Measurements from ENCODE around the gene LY86.

LY86 gene

DNA sequence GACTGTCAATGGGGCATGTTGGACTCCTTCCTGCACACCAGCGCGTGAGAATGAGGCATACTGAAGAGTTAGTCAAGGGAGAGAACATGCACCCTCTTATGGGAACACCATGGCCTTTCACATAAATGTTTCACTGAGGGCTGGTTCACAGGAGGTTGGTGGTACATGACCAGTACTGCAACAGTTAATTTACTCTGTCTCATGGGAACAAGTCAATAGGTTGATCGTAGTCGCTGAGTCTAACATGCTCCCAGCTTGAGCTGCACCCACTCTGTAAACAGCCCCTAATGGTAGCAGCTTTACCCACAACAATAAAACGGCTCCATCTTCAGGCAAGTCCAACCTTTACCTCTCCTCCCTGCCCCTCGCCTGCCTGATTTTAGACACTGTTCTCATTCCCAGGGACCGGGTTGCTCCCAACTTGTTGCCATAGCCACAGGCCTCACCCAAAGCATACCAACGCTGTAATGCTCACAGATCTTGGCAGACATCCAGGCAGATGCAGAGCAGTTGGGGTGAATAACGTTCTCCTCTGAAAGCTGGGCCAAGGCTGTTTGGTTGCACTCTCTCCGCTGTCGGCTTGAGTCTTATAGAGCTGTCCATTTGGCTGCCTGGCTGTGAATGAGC, 111.3 kb downstream of the LY86 start:
- in situ Hi-C loops (cut with MboI; ENCODE audit: low sequenced_read_pairs) = no loop called here

DNA sequence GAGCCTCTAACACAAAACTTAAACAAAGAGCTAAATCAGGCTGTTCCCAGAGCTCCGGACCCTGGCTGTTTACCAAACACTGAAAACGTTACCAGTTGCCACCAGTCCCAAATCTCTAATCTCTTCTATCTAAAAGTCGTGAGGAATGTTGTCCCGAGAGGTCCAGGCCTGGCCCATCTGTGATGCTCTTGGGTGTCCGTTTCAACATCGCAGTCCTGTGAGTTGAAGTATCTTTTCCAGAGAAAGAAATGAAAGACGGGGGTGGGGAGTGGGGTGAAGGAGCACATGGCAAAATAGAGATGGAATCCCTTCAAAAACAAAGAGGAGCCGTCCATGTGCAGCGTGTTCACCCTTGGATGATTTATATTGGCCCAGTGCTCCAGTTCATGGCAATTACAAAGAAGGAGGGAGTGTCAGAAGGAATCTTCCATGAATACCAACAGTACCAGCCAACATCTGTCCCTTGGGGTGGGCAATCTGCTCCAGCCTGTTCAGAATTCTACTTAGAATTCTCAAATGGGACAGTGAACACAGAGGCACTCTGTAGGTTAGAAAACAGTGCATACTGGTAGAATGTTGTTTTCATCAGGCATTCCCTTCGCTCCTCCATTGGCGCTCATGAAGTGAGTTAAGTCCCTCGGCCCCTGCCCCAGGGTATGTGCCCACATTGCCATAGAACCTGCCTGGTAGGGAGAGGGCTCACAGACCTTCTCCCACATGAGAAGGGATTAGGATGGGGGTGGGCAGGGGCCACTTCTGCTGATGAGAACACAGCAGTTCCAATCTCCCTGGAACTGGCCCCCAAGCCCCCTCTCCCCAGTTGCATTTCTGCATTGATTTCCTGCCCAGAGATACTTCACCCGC, 112.1 kb downstream of the LY86 start:
- in situ Hi-C loops (cut with MboI; ENCODE audit: low sequenced_read_pairs) = no loop called here

DNA sequence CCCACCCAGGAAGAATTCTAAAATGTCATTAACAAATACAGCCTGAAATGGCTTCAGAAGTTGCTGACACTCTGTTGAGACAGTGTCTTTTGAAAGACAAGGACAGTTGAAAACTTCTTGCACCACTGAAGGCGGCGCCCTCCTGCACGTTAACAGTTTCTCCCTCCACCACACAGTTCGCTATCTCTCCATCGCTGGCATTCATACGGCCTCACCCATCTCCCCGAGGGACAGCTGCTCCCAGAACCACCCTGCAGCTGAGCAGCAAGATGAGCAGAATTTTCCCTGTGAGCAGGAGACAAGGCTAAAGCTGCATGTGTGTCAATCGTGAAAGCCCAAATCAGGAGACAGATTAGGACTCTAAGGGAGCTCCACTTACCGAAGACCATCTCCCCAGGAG, 113.3 kb downstream of the LY86 start:
- in situ Hi-C loops (cut with MboI; ENCODE audit: low sequenced_read_pairs) = no loop called here

DNA sequence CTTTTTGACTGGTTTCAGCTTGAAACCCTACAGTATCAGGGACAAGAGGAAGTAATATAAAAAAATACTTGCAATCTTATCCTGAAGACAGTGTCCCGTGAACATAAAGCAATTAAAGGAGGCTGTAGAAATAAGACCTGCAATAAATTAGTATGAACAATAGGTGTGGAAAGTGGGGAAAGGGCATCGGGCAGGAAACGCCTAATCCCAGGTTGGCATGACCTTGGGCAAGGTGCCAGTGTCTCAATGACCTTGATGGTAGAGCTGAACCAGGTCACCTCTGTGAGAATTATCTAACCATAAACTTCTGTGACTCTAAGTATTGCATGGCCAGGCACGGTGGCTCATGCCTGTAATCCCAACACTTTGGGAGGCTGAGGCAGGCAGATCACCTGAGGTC, 115.2 kb downstream of the LY86 start:
- in situ Hi-C loops (cut with MboI; ENCODE audit: low sequenced_read_pairs) = no loop called here
